CD14-positive monocyte (primary cell): ENCODE measurements around the gene CLDN24. TPM values are rescaled to one million over a fixed set of nuclear protein-coding genes. Genes with fewer than 3 reads are reported as not detected.

Experiments
- DNase-seq, 3 donors: peaks; one replicate each; pipeline ENCODE4 v3.0.0-alpha.2; 2011 to 2022
- H2AFZ ChIP-seq: 2 replicates; pipeline ENCODE4 v1.6.0; 2012; ENCODE audit warnings: mild to moderate bottlenecking, low read depth, low read length, inconsistent platforms; ENCODE audit not compliant: insufficient read depth, poor library complexity, severe bottlenecking
- H3K27ac ChIP-seq, 2 donors: 1 replicate in 1 of 2; 2 replicates in 1 of 2; pipeline ENCODE4 v1.5.1; 2012 to 2013; ENCODE audit warnings: low read length in 2 of 2, control low read depth in 1 of 2, inconsistent platforms in 1 of 2, low read depth in 1 of 2, mild to moderate bottlenecking in 1 of 2
- H3K27me3 ChIP-seq, 2 donors: one replicate each; pipeline versions ENCODE4 v1.6.0 to v1.6.1; 2011 to 2013; ENCODE audit warnings: low read length in 2 of 2; ENCODE audit not compliant: control insufficient read depth in 2 of 2, insufficient read depth in 2 of 2
- H3K36me3 ChIP-seq, 2 donors: replicated peaks in 1 of 2; 1 replicate in 1 of 2; 2 replicates in 1 of 2; pipeline versions ENCODE4 v1.5.1 to v1.6.1; 2012 to 2013; ENCODE audit warnings: low read length in 2 of 2, control low read depth in 1 of 2, inconsistent platforms in 1 of 2, mild to moderate bottlenecking in 1 of 2; ENCODE audit not compliant: insufficient read depth in 2 of 2, control insufficient read depth in 1 of 2
- H3K4me1 ChIP-seq, 2 donors: 1 replicate in 1 of 2; 2 replicates in 1 of 2; pipeline versions ENCODE4 v1.5.1 to v1.6.1; 2012 to 2013; ENCODE audit warnings: low read length in 2 of 2, control low read depth in 1 of 2, inconsistent platforms in 1 of 2, mild to moderate bottlenecking in 1 of 2, moderate library complexity in 1 of 2; ENCODE audit not compliant: insufficient read depth in 2 of 2, control insufficient read depth in 1 of 2
- H3K4me2 ChIP-seq: replicated peaks from 2 replicates; pipeline ENCODE3; 2012; ENCODE audit warnings: low read length, moderate library complexity, mild to moderate bottlenecking; ENCODE audit not compliant: poor library complexity, severe bottlenecking; ENCODE audit errors: extremely low read depth
- H3K4me3 ChIP-seq, 3 experiments: fragments of 200-600 bp in 1 of 3; sonication (generic) in 1 of 3; replicated peaks in 1 of 3; 1 replicate in 2 of 3; 2 replicates in 1 of 3; pipeline ENCODE4 v1.5.1; 2011 to 2013; ENCODE audit warnings: low read length in 3 of 3, mild to moderate bottlenecking in 3 of 3, control low read depth in 2 of 3, low read depth in 2 of 3, inconsistent platforms in 1 of 3, moderate library complexity in 1 of 3
- H3K79me2 ChIP-seq: 2 replicates; pipeline ENCODE4 v1.6.0; 2012; ENCODE audit warnings: mild to moderate bottlenecking, control low read depth, inconsistent platforms, low read length, moderate library complexity; ENCODE audit not compliant: insufficient read depth
- H3K9ac ChIP-seq: 2 replicates; pipeline ENCODE4 v1.6.0; 2017; ENCODE audit warnings: low read length, mild to moderate bottlenecking; ENCODE audit not compliant: insufficient read depth, poor library complexity, severe bottlenecking
- H3K9me3 ChIP-seq, 2 donors: replicated peaks in 1 of 2; 1 replicate in 1 of 2; 2 replicates in 1 of 2; pipeline versions ENCODE4 v1.5.1 to v1.6.1; 2012 to 2013; ENCODE audit warnings: low read length in 2 of 2, control low read depth in 1 of 2; ENCODE audit not compliant: control insufficient read depth in 1 of 2, insufficient read depth in 1 of 2
- H4K20me1 ChIP-seq: 2 replicates; pipeline ENCODE4 v1.6.0; 2012; ENCODE audit warnings: mild to moderate bottlenecking, low read length, control low read depth, moderate library complexity; ENCODE audit not compliant: insufficient read depth
- H3K27ac Mint-ChIP-seq, 7 donors: one replicate each; pipeline ENCODE4 v1.8.0; 2020; ENCODE audit warnings: mild to moderate bottlenecking in 7 of 7, mixed read lengths in 7 of 7, moderate library complexity in 6 of 7, inconsistent platforms in 2 of 7
- H3K27me3 Mint-ChIP-seq, 3 donors: one replicate each; pipeline ENCODE4 v1.8.0; 2021 to 2022; ENCODE audit warnings: low read depth in 3 of 3, mild to moderate bottlenecking in 3 of 3, mixed read lengths in 3 of 3, moderate library complexity in 3 of 3, inconsistent platforms in 1 of 3
- H3K36me3 Mint-ChIP-seq, 2 donors: one replicate each; pipeline ENCODE4 v1.8.0; 2020; ENCODE audit warnings: mixed read lengths in 2 of 2, inconsistent platforms in 1 of 2, mild to moderate bottlenecking in 1 of 2
- H3K4me1 Mint-ChIP-seq: one replicate; pipeline ENCODE4 v1.8.0; 2020; ENCODE audit warnings: mild to moderate bottlenecking, mixed read lengths
- H3K4me3 Mint-ChIP-seq, 2 donors: one replicate each; pipeline ENCODE4 v1.8.0; 2020; ENCODE audit warnings: mild to moderate bottlenecking in 2 of 2, mixed read lengths in 2 of 2, moderate library complexity in 1 of 2
- H3K9me3 Mint-ChIP-seq, 7 donors: one replicate each; pipeline ENCODE4 v1.8.0; 2020 to 2022; ENCODE audit warnings: mixed read lengths in 7 of 7, mild to moderate bottlenecking in 6 of 7, moderate library complexity in 6 of 7, inconsistent platforms in 2 of 7
- CTCF ChIP-seq: fragments of 200-600 bp; IDR thresholded peaks from one replicate; pipeline ENCODE4 v1.8.0; 2022; ENCODE audit warnings: antibody characterized with exemption, mild to moderate bottlenecking
- WGBS: methylation state at CpG from one replicate; pipeline ENCODE4 v1.1.5; 2013; ENCODE audit warnings: missing lambda C conversion rate; ENCODE audit not compliant: insufficient coverage; 5-methylcytosine and 5-hydroxymethylcytosine counted together
- intact Hi-C, 2 donors: fragments of 100-400 bp; cut with micrococcal nuclease; formaldehyde crosslinking; loops; one replicate each; pipeline versions ENCODE4 v1.15.0 to v1.15.1; 2023
- polyA plus RNA-seq, 3 donors: library from polyadenylated mRNA; depleted of rRNA in 1 of 3; unstranded in 2 of 3; stranded (reverse) in 1 of 3; fragments of 300-500 nt in 2 of 3; fragments of >200 nt in 1 of 3; fragmentation: Illumina TruSeq in 2 of 3; gene quantifications; 1 replicate in 2 of 3; 2 replicates in 1 of 3; pipeline ENCODE4 v1.2.3, GENCODE V29; 2012 to 2021

The CLDN24 gene
- polyA plus RNA-seq, 3 donors, result not detected

GRCh38 chr4:183321079-183321478 lies 1.1 kb downstream of the CLDN24 start:
- no CpG with 5 or more reads among the region's 2 CpGs for WGBS

GRCh38 chr4:183320211-183321059 lies 1.8 kb downstream of the CLDN24 start, which contains the start of gene CLDN22:
Gene CLDN22 (minus strand): TSS chr4:183320276. CDS start chr4:183320218, 58 bp downstream.
- Mint-ChIP-seq H3K27ac (no peak within 1 kb of the TSS), H3K36me3 (peaks cover 0 to 5% of the 10 kb centered on the region in 2 donors), H3K4me3 (no peak within 1 kb of the TSS), H3K4me1 (no peaks in the 10 kb centered on the region), H3K9me3 (no peaks in the 10 kb centered on the region), H3K27me3 (no peaks in the 10 kb centered on the region)
- no peaks in the 10 kb centered on the region for H3K36me3 ChIP-seq
- H4K20me1 ChIP-seq, result no peaks in the 10 kb centered on the region
- H3K4me2 ChIP-seq, result no peak within 1 kb of the TSS
- DNase-seq, result no peak
- H3K27ac ChIP-seq, result no peak within 1 kb of the TSS
- H3K4me1 ChIP-seq, result no peaks in the 10 kb centered on the region
- no peaks in the 10 kb centered on the region for H3K9me3 ChIP-seq
- H3K9ac ChIP-seq, result no peak within 1 kb of the TSS
- TF ChIP-seq CTCF, result no peak
- no CpG with 5 or more reads among the region's 6 CpGs for WGBS
- intact Hi-C loops, result no loop called here
- no peak within 1 kb of the TSS for H2AFZ ChIP-seq
- H3K27me3 ChIP-seq, result no peaks in the 10 kb centered on the region
- no peak within 1 kb of the TSS for H3K4me3 ChIP-seq
- no peaks in the 10 kb centered on the region for H3K79me2 ChIP-seq

More at GRCh38 chr4:183321079-183321478, 1.1 kb downstream of the CLDN24 start:
- H4K20me1 ChIP-seq, result no peaks in the 10 kb centered on the region
- intact Hi-C loops, result no loop called here
- no peaks in the 10 kb centered on the region for H3K36me3 ChIP-seq
- Mint-ChIP-seq H3K9me3 (no peaks in the 10 kb centered on the region), H3K4me3 (no peak overlapping the region), H3K27me3 (no peaks in the 10 kb centered on the region), H3K4me1 (no peaks in the 10 kb centered on the region), H3K36me3 (peaks cover 0 to 4% of the 10 kb centered on the region in 2 donors), H3K27ac (no peak overlapping the region)
- no peak overlapping the region for H3K4me3 ChIP-seq
- H3K9me3 ChIP-seq, result no peaks in the 10 kb centered on the region
- no peak overlapping the region for H3K4me2 ChIP-seq
- no peak for DNase-seq
- no peak overlapping the region for H3K9ac ChIP-seq
- H3K4me1 ChIP-seq, result no peaks in the 10 kb centered on the region
- no peak overlapping the region for H3K27ac ChIP-seq
- H3K79me2 ChIP-seq, result no peaks in the 10 kb centered on the region
- no peak for TF ChIP-seq CTCF
- H3K27me3 ChIP-seq, result no peaks in the 10 kb centered on the region
- H2AFZ ChIP-seq, result no peak overlapping the region
